Measurements from ENCODE around the gene BLOC1S5. TPM values are rescaled to one million over a fixed set of nuclear protein-coding genes. Genes with fewer than 3 reads are reported as not detected.

The BLOC1S5 gene
- total and polyA plus RNA-seq, 2 of the 13 experiments (the other 11 are each of a cell fraction or from before 2014, with no cell fraction given), result 10.5 to 41.5 TPM

- TF ChIP-seq SP1 (IDR thresholded peaks at IDR 0.05), result no peak
- TF ChIP-seq SP1 (CRISPR knock-in tag; IDR thresholded peaks at IDR 0.05), result peak; percentile 30; the same call in 1 of the 2 replicates
- peak; percentile 71 for TF ChIP-seq LCORL (IDR thresholded peaks at IDR 0.05)
- TF ChIP-seq LCORL (CRISPR knock-in tag; IDR thresholded peaks at IDR 0.05), result peak; percentile 94
- no peak for TF ChIP-seq HNRNPLL (IDR thresholded peaks at IDR 0.05; ENCODE audit: low read depth, low read length, poor library complexity, severe bottlenecking)
- no peak for TF ChIP-seq ZNF510 (CRISPR knock-in tag; IDR thresholded peaks at IDR 0.05; ENCODE audit: low read depth)
- TF ChIP-seq SAP130 (CRISPR knock-in tag; IDR thresholded peaks at IDR 0.05; ENCODE audit: low read depth), result peak; percentile 94
- TF ChIP-seq TRIM22 (IDR thresholded peaks at IDR 0.05), result no peak
- TF ChIP-seq ZFP90 (CRISPR knock-in tag; IDR thresholded peaks at IDR 0.05; ENCODE audit: borderline replicate concordance), result no peak
- no peak for TF ChIP-seq TEAD2 (CRISPR knock-in tag; IDR thresholded peaks at IDR 0.05)
- no peak for TF ChIP-seq ZNF704 (CRISPR knock-in tag; IDR thresholded peaks at IDR 0.05; ENCODE audit: borderline replicate concordance)
- TF ChIP-seq ZNF792 (CRISPR knock-in tag; IDR thresholded peaks at IDR 0.05), result peak; percentile 91
- no peak for TF ChIP-seq AFF4 (CRISPR knock-in tag; IDR thresholded peaks at IDR 0.05)
- no peak for TF ChIP-seq NFATC3 (CRISPR knock-in tag; IDR thresholded peaks at IDR 0.05)
- peak; percentile 98 for TF ChIP-seq GZF1 (CRISPR knock-in tag; IDR thresholded peaks at IDR 0.05)
- TF ChIP-seq IKZF1 (IDR thresholded peaks at IDR 0.05), result no peak
- TF ChIP-seq ZBTB46 (CRISPR knock-in tag; IDR thresholded peaks at IDR 0.05; ENCODE audit: borderline replicate concordance), result no peak
- TF ChIP-seq ZBTB8A (CRISPR knock-in tag; IDR thresholded peaks at IDR 0.05; ENCODE audit: borderline replicate concordance, low read depth), result no peak
- no peak for TF ChIP-seq ARNT2 (CRISPR knock-in tag; IDR thresholded peaks at IDR 0.05; ENCODE audit: low read depth)
- TF ChIP-seq ZNF530 (CRISPR knock-in tag; IDR thresholded peaks at IDR 0.05; ENCODE audit: low read depth), result no peak
- no peak for TF ChIP-seq FIP1L1 (IDR thresholded peaks at IDR 0.05; ENCODE audit: borderline replicate concordance, insufficient read depth, low read depth, low read length)
- no peak for TF ChIP-seq RFX5 (IDR thresholded peaks at IDR 0.05; ENCODE audit: low read depth, low read length)
Observed at GRCh38 chr6:8085053-8085511, 20.9 kb upstream of the BLOC1S5 start (continued).
